HCT116 (cell line): ENCODE data around the gene SOX15.

Experiments used
- ATF3 ChIP-seq: IDR thresholded peaks from 2 replicates; pipeline ENCODE4 v1.6.1; 2012
- CEBPB ChIP-seq: IDR thresholded peaks from 2 replicates; pipeline ENCODE4 v1.6.1; 2012; ENCODE audit warnings: low read depth
- CTCF ChIP-seq, 3 experiments: fragments of 200-600 bp in 1 of 3; sonication (generic) in 1 of 3; IDR thresholded peaks in 2 of 3; conservative IDR thresholded peaks in 1 of 3; 2 replicates each; pipeline ENCODE4 v1.5.1; 2012 to 2017; ENCODE audit warnings: low read depth in 2 of 3, low read length in 2 of 3, antibody characterized with exemption in 1 of 3, borderline replicate concordance in 1 of 3, control low read depth in 1 of 3, mild to moderate bottlenecking in 1 of 3, mixed read lengths in 1 of 3, mixed run types in 1 of 3, moderate library complexity in 1 of 3; ENCODE audit not compliant: insufficient read depth in 1 of 3
- EZH2phosphoT487 ChIP-seq: fragments of 200-600 bp; IDR thresholded peaks from 2 replicates; pipeline ENCODE4 v1.6.1; 2018; ENCODE audit warnings: antibody characterized with exemption, borderline replicate concordance
- JUND ChIP-seq: IDR thresholded peaks from 2 replicates; pipeline ENCODE4 v1.6.1; 2012
- MAX ChIP-seq: IDR thresholded peaks from 2 replicates; pipeline ENCODE4 v1.6.1; 2012
- POLR2A ChIP-seq: IDR thresholded peaks from 2 replicates; pipeline ENCODE4 v1.7.0; 2011; ENCODE audit warnings: borderline replicate concordance; ENCODE audit not compliant: insufficient read depth, insufficient read length; ENCODE audit errors: extremely low read depth
- POLR2AphosphoS5 ChIP-seq: IDR thresholded peaks from 2 replicates; pipeline ENCODE4 v1.6.1; 2011; ENCODE audit warnings: mild to moderate bottlenecking, low read depth, low read length, moderate library complexity
- RAD21 ChIP-seq: IDR thresholded peaks from 2 replicates; pipeline ENCODE4 v1.6.1; 2012; ENCODE audit warnings: low read depth, mild to moderate bottlenecking
- REST ChIP-seq: IDR thresholded peaks from 2 replicates; pipeline ENCODE4 v1.6.1; 2012; ENCODE audit warnings: low read depth
- SIN3A ChIP-seq: IDR thresholded peaks from 2 replicates; pipeline ENCODE4 v1.6.1; 2012; ENCODE audit warnings: low read depth
- SRF ChIP-seq: IDR thresholded peaks from 2 replicates; pipeline ENCODE4 v1.6.1; 2012; ENCODE audit warnings: low read depth
- YY1 ChIP-seq: IDR thresholded peaks from 2 replicates; pipeline ENCODE4 v1.6.1; 2011; ENCODE audit warnings: low read length, low read depth, moderate library complexity, mild to moderate bottlenecking; ENCODE audit not compliant: insufficient replicate concordance; ENCODE audit errors: extremely low read depth

- TF ChIP-seq CEBPB (no peak), CTCF (IDR thresholded peaks at IDR 0.05 in 2 of 3, conservative IDR thresholded peaks at IDR 0.05 in 1 of 3; ENCODE audit: borderline replicate concordance in 1 of 3, insufficient read depth in 1 of 3, low read depth in 2 of 3, low read length in 2 of 3) (no peak), POLR2A (no peak), POLR2AphosphoS5 (no peak), JUND (no peak), ATF3 (no peak), MAX (no peak), REST (no peak), SRF (no peak), EZH2phosphoT487 (no peak), RAD21 (no peak), SIN3A (no peak), YY1 (no peak)
Measured at GRCh38 chr17:7588553-7589203, 1.2 kb downstream of the SOX15 start.
